BE2C (cell line): ENCODE data around the gene USP24. TPM values are rescaled to one million over a fixed set of nuclear protein-coding genes. Genes with fewer than 3 reads are reported as not detected.

ENCODE experiments used
- DNase-seq: peaks from one replicate; pipeline ENCODE4 v3.0.0-alpha.2; 2020
- H3K27me3 ChIP-seq: fragments of 250-450 bp; sonication (Bioruptor Pico); 2 replicates; pipeline ENCODE4 v1.5.1; 2020; ENCODE audit warnings: mild to moderate bottlenecking
- H3K36me3 ChIP-seq: fragments of 250-450 bp; sonication (Bioruptor Pico); 2 replicates; pipeline ENCODE4 v1.5.1; 2020; ENCODE audit warnings: mild to moderate bottlenecking
- H3K4me1 ChIP-seq: fragments of 250-450 bp; sonication (Bioruptor Pico); 2 replicates; pipeline ENCODE4 v1.5.1; 2020
- H3K4me3 ChIP-seq: 2 replicates; pipeline ENCODE4 v1.5.1; 2011; ENCODE audit warnings: low read depth, low read length
- H3K9me3 ChIP-seq: fragments of 250-450 bp; sonication (Bioruptor Pico); 2 replicates; pipeline ENCODE4 v1.5.1; 2020
- polyA plus RNA-seq: library from polyadenylated mRNA; unstranded; fragments of >200 nt; gene quantifications from one replicate; pipeline ENCODE4 v1.2.1, GENCODE V29; 2012; ENCODE audit warnings: low read depth, missing spikeins; ENCODE audit not compliant: insufficient read length, insufficient read depth
- TF ChIP-seq, protein P1 (sequence below): IDR thresholded peaks from 2 replicates; pipeline ENCODE4 v1.5.1; 2012; ENCODE audit warnings: mild to moderate bottlenecking, low read depth, low read length

The USP24 gene, protein sequence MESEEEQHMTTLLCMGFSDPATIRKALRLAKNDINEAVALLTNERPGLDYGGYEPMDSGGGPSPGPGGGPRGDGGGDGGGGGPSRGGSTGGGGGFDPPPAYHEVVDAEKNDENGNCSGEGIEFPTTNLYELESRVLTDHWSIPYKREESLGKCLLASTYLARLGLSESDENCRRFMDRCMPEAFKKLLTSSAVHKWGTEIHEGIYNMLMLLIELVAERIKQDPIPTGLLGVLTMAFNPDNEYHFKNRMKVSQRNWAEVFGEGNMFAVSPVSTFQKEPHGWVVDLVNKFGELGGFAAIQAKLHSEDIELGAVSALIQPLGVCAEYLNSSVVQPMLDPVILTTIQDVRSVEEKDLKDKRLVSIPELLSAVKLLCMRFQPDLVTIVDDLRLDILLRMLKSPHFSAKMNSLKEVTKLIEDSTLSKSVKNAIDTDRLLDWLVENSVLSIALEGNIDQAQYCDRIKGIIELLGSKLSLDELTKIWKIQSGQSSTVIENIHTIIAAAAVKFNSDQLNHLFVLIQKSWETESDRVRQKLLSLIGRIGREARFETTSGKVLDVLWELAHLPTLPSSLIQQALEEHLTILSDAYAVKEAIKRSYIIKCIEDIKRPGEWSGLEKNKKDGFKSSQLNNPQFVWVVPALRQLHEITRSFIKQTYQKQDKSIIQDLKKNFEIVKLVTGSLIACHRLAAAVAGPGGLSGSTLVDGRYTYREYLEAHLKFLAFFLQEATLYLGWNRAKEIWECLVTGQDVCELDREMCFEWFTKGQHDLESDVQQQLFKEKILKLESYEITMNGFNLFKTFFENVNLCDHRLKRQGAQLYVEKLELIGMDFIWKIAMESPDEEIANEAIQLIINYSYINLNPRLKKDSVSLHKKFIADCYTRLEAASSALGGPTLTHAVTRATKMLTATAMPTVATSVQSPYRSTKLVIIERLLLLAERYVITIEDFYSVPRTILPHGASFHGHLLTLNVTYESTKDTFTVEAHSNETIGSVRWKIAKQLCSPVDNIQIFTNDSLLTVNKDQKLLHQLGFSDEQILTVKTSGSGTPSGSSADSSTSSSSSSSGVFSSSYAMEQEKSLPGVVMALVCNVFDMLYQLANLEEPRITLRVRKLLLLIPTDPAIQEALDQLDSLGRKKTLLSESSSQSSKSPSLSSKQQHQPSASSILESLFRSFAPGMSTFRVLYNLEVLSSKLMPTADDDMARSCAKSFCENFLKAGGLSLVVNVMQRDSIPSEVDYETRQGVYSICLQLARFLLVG (N-terminal part only)
- 11.6 TPM for polyA plus RNA-seq

DNA sequence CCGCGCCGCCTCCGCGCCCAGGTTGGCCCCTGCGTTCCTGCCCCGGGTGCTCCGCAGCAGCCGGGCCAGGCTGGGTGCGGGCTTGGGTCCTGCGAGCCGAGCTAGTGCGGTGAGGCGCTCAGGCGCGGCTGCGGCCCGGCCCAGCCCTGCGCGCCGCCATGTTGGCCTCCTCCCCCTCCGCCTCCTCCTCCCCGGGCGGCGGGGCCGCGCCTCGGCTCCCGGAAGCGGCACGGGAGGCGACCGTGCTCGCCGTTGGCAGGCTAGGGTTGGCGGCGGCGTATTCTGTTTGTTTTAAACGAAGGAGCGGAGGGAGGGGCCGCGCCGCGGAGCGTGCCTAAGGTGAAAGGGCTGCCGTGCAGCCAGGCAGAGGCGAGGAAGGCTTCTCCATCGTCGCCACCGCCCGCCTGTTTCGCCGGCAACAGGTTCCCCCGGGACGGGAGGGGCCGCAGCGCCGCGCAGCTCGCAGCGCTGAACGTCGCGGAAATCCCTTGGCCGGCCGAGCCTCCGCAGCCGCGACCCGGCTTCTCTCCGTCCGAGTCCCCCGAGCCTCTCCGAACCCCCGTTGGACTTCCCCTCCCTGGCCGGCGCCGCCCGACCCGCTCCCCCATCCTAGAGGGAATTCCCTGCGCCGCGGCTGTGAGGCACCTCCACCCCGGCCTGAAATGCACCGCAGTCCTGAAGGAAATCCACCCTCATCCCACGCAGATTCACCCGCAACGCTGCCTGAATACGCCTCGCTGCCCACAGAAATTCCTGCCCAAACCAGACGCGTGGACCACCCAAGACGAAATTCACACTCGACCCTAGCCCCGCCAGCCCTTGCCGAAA is at the start of gene USP24:
TSS of gene USP24 (minus strand) at position 171 of the 828 bp plus-strand sequence. CDS start 251 bp downstream, outside the sequence.
- TF ChIP-seq, protein P1, sequence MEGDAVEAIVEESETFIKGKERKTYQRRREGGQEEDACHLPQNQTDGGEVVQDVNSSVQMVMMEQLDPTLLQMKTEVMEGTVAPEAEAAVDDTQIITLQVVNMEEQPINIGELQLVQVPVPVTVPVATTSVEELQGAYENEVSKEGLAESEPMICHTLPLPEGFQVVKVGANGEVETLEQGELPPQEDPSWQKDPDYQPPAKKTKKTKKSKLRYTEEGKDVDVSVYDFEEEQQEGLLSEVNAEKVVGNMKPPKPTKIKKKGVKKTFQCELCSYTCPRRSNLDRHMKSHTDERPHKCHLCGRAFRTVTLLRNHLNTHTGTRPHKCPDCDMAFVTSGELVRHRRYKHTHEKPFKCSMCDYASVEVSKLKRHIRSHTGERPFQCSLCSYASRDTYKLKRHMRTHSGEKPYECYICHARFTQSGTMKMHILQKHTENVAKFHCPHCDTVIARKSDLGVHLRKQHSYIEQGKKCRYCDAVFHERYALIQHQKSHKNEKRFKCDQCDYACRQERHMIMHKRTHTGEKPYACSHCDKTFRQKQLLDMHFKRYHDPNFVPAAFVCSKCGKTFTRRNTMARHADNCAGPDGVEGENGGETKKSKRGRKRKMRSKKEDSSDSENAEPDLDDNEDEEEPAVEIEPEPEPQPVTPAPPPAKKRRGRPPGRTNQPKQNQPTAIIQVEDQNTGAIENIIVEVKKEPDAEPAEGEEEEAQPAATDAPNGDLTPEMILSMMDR: no peak
- peak within 1 kb of the TSS; percentile 82 for H3K4me3 ChIP-seq
- H3K27me3 ChIP-seq: no peaks in the 10 kb centered on the region
- no peaks in the 10 kb centered on the region for H3K9me3 ChIP-seq
- DNase-seq: peak; percentile 65
- no peaks in the 10 kb centered on the region for H3K4me1 ChIP-seq
- no peaks in the 10 kb centered on the region for H3K36me3 ChIP-seq

DNA sequence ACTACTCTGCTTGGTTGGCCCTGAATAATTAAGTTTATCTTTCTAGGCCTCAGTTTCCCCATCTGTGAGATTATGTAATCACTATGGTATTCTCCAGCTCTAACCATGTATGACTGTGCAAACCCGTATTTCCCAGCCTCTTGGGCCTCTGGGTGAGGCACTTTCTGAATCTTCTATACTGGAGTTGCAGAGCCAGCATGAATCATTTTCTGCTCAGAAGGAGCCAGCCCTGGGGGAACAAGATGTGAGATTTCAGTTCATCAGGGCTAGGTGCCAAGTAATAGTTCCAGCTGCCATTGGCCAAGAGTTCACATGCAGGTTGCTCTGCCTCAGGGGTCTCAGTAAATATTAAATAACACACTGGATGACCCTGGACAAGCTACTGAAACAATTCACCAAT is 47.7 kb upstream of the USP24 start:
- Histone ChIP-seq H3K36me3 (no peaks in the 10 kb centered on the region), H3K4me3 (no peak overlapping the region), H3K9me3 (no peaks in the 10 kb centered on the region), H3K27me3 (no peaks in the 10 kb centered on the region), H3K4me1 (no peaks in the 10 kb centered on the region)
- TF ChIP-seq, protein P1: no peak
- DNase-seq: no peak

DNA sequence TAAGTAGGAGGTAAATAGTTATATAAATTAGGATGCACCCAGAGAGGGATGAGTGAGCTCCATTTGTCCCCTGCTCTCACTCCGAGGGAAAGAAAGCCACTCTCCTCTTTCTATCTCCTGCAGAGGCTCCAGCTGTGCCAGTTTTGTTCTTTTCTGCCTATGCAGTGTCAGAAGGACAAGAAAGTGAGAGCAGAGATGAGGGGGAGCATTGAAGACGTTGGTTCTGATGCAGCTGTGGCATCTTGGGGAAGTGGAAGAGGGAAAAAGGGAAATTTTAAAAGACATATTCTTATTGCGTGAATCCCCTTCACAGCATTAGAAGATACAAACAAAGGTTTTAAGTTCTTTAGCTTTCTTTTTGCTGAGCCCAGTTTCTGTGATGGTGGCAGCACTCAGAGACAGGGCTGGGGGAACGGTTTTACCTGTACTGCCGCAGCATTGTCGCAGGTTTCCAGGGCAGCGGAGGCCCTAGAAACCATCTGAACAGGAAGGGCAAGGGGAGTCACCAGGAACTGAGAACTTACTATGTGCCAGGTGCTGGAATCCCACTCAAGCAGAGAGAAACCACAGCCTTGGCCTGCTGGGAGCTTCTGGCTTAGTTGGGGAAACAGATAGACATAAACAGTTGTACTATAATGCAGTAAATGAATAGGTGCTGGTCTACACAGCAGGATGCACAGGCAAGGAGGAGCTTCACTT is 44.9 kb upstream of the USP24 start:
- no peaks in the 10 kb centered on the region for H3K36me3 ChIP-seq
- TF ChIP-seq, protein P1: no peak
- H3K4me3 ChIP-seq: no peak overlapping the region
- no peak for DNase-seq
- H3K27me3 ChIP-seq: no peaks in the 10 kb centered on the region
- no peaks in the 10 kb centered on the region for H3K9me3 ChIP-seq
- no peaks in the 10 kb centered on the region for H3K4me1 ChIP-seq

DNA sequence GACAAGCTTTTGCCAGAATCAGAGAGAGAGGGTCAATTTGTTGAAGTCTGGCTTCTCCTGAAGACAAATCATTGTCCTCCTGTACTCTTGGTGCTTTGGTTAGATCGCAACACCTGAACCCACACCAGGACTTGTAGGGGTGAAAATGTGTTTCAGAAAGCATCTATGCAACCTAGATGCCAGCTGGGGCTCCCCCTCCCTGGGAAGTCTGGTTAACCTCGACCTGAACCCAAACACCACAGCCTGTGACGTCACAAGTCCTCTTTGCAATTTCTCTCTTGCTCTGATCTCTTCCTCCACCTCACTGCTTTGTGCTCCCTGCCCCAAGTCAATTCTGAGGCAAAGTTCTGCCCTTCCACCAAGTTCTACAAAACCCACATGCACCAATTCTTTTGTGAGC is 42.8 kb upstream of the USP24 start:
- H3K36me3 ChIP-seq: no peaks in the 10 kb centered on the region
- no peak overlapping the region for H3K4me3 ChIP-seq
- no peaks in the 10 kb centered on the region for H3K4me1 ChIP-seq
- no peak for DNase-seq
- H3K27me3 ChIP-seq: no peaks in the 10 kb centered on the region
- TF ChIP-seq, protein P1: no peak
- H3K9me3 ChIP-seq: no peaks in the 10 kb centered on the region

DNA sequence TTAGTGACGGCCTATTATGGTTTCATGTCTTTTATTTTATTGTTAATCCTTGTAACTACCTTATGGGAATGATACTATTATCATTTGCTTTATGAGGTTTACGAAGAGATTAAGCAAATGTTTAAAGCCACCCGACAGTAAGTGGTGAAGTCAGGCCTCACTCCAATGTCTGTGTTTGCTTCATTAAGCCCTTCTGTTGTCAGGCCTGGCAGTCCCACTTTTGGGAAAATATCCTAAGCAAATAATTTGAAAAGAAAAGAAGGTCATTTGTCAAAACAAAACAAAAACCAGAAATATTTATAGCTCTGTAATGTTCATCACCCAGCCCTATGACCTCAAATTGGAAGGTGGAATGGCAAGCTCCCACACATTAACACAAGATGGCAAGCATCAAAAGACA is 40.7 kb upstream of the USP24 start:
- Histone ChIP-seq H3K4me3 (no peak overlapping the region), H3K27me3 (no peaks in the 10 kb centered on the region), H3K9me3 (no peaks in the 10 kb centered on the region), H3K4me1 (no peaks in the 10 kb centered on the region), H3K36me3 (no peaks in the 10 kb centered on the region)
- no peak for DNase-seq
- TF ChIP-seq, protein P1: no peak
